ENCODE measurements around the gene PLA2G6. TPM values are rescaled to one million over a fixed set of nuclear protein-coding genes. Genes with fewer than 3 reads are reported as not detected.
A peak's percentile ranks its signal among the peaks of the same experiment; 100 is the strongest.

The PLA2G6 gene
- total RNA-seq, 2 donors from 2014 or later: 24.1 to 38.5 TPM

- intact Hi-C loops (cut with DNase I): no loop called here
- Histone ChIP-seq H3K27me3 (peaks cover 21% of the 10 kb centered on the region), H3K27ac (no peak overlapping the region), H3K9ac (ENCODE audit: low read depth in 2 of 2, low read length in 2 of 2) (no peak overlapping the region), H3K9me3 (no peaks in the 10 kb centered on the region), H3K4me1 (peaks cover 6% of the 10 kb centered on the region), H3K36me3 (no peaks in the 10 kb centered on the region), H3K4me3 (no peak overlapping the region)
- DNase-seq: no peak
- TF ChIP-seq CTCF (IDR thresholded peaks at IDR 0.05): no peak
These were observed 96.6 kb downstream of the PLA2G6 start for GRCh38 chr22:38085056-38085455.

- intact Hi-C loops (cut with DNase I): no loop called here
- Histone ChIP-seq H3K9ac (ENCODE audit: low read depth in 2 of 2, low read length in 2 of 2) (no peak within 1 kb of the TSS), H3K4me3 (no peak within 1 kb of the TSS), H3K4me1 (peaks cover 6% of the 10 kb centered on the region), H3K36me3 (no peaks in the 10 kb centered on the region), H3K27ac (no peak within 1 kb of the TSS), H3K9me3 (no peaks in the 10 kb centered on the region), H3K27me3 (peaks cover 21% of the 10 kb centered on the region)
- no peak for TF ChIP-seq CTCF (IDR thresholded peaks at IDR 0.05)
- DNase-seq: no peak
These were observed 97.5 kb downstream of the PLA2G6 start, which contains the start of gene SLC16A8 for GRCh38 chr22:38083931-38084631. Gene SLC16A8 (minus strand): TSS chr22:38084184. CDS start chr22:38082873, 1,311 bp downstream.

- H3K4me3 ChIP-seq: no peak overlapping the region
- H3K4me1 ChIP-seq: peaks cover 6% of the 10 kb centered on the region
- H3K27me3 ChIP-seq: peaks cover 21% of the 10 kb centered on the region
- no peak overlapping the region for H3K27ac ChIP-seq
- no peak for DNase-seq
- no peak for TF ChIP-seq CTCF (IDR thresholded peaks at IDR 0.05)
- no peak overlapping the region for H3K9ac ChIP-seq (ENCODE audit: low read depth in 2 of 2, low read length in 2 of 2)
- intact Hi-C loops (cut with DNase I): no loop called here
- H3K36me3 ChIP-seq: no peaks in the 10 kb centered on the region
- no peaks in the 10 kb centered on the region for H3K9me3 ChIP-seq
These were observed 98.5 kb downstream of the PLA2G6 start for GRCh38 chr22:38082986-38083710.

- H3K36me3 ChIP-seq: no peaks in the 10 kb centered on the region
- no peak for DNase-seq
These were observed 99.4 kb downstream of the PLA2G6 start for GRCh38 chr22:38081941-38082828.

More at GRCh38 chr22:38081941-38082828, 99.4 kb downstream of the PLA2G6 start:
- no peak overlapping the region for H3K27ac ChIP-seq
- no peaks in the 10 kb centered on the region for H3K9me3 ChIP-seq
- H3K9ac ChIP-seq (ENCODE audit: low read depth in 2 of 2, low read length in 2 of 2): no peak overlapping the region
- TF ChIP-seq CTCF (IDR thresholded peaks at IDR 0.05): no peak
- intact Hi-C loops (cut with DNase I): no loop called here
- H3K27me3 ChIP-seq: peaks cover 21% of the 10 kb centered on the region
- peaks cover 6% of the 10 kb centered on the region for H3K4me1 ChIP-seq
- peak overlapping the region; percentile 26 for H3K4me3 ChIP-seq

Measured in colonic mucosa (tissue), 4 donors.